Measurements from ENCODE around the gene ARL8B. TPM values are rescaled to one million over a fixed set of nuclear protein-coding genes. Genes with fewer than 3 reads are reported as not detected.

The ARL8B gene
- total RNA-seq, 3 donors from 2014 or later (not counting 1 experiment from before 2014, with no cell fraction given), result 43.3 to 52.7 (median 48.9) TPM

GRCh38 chr3:5195605-5196004 lies 73.5 kb downstream of the ARL8B start:
- Histone ChIP-seq H3K36me3 (ENCODE audit: control insufficient read depth, insufficient read depth, low read length) (peaks cover 9% of the 10 kb centered on the region), H3K27ac (ENCODE audit: low read length) (peak overlapping the region; percentile 45), H3K4me1 (ENCODE audit: control insufficient read depth, insufficient read depth, low read length) (peaks cover 44% of the 10 kb centered on the region), H3K27me3 (ENCODE audit: control insufficient read depth, insufficient read depth, low read length) (no peaks in the 10 kb centered on the region), H3K9me3 (ENCODE audit: control insufficient read depth, insufficient read depth, low read length) (no peaks in the 10 kb centered on the region), H3K4me3 (ENCODE audit: low read length) (no peak overlapping the region)
- no peaks in the 10 kb centered on the region for H3K27me3 Mint-ChIP-seq (ENCODE audit: low read depth in 2 of 2)
- TF ChIP-seq CTCF (IDR thresholded peaks at IDR 0.05), result no peak
- peaks cover 70 to 76% of the 10 kb centered on the region in 2 donors for H3K4me1 Mint-ChIP-seq
- DNase-seq (peak in 1 of 2 donors; percentile 61), ATAC-seq (no peak)
- peak overlapping the region; percentile 83 to 92 for H3K27ac Mint-ChIP-seq
- intact Hi-C loops (cut with micrococcal nuclease), result loop anchor here (2.0 kb wide), 1 partner anchor 73 kb away; the partner anchor contains the start of gene ARL8B
- H3K36me3 Mint-ChIP-seq, result no peaks in the 10 kb centered on the region
- H3K4me3 Mint-ChIP-seq, result peak overlapping the region; percentile 73
- no peaks in the 10 kb centered on the region for H3K9me3 Mint-ChIP-seq
- WGBS (ENCODE audit: insufficient coverage), result 22% methylated on average over 2 of the region's 2 CpGs

GRCh38 chr3:5197022-5197421 lies 74.9 kb downstream of the ARL8B start:
- WGBS (ENCODE audit: insufficient coverage), result 83% methylated on average over 4 of the region's 4 CpGs
- peak overlapping the region; percentile 71 for H3K4me3 Mint-ChIP-seq
- H3K27me3 ChIP-seq (ENCODE audit: control insufficient read depth, insufficient read depth, low read length), result no peaks in the 10 kb centered on the region
- DNase-seq (no peak), ATAC-seq (no peak)
- H3K4me1 ChIP-seq (ENCODE audit: control insufficient read depth, insufficient read depth, low read length), result peaks cover 40% of the 10 kb centered on the region
- peak overlapping the region; percentile 83 to 92 for H3K27ac Mint-ChIP-seq
- peak overlapping the region; percentile 71 for H3K27ac ChIP-seq (ENCODE audit: low read length)
- no peaks in the 10 kb centered on the region for H3K9me3 Mint-ChIP-seq
- no peaks in the 10 kb centered on the region for H3K27me3 Mint-ChIP-seq (ENCODE audit: low read depth in 2 of 2)
- H3K4me3 ChIP-seq (ENCODE audit: low read length), result no peak overlapping the region
- peaks cover 18% of the 10 kb centered on the region for H3K36me3 ChIP-seq (ENCODE audit: control insufficient read depth, insufficient read depth, low read length)
- no peak for TF ChIP-seq CTCF (IDR thresholded peaks at IDR 0.05)
- H3K36me3 Mint-ChIP-seq, result no peaks in the 10 kb centered on the region
- intact Hi-C loops (cut with micrococcal nuclease), result loop anchor here (2.0 kb wide), 1 partner anchor 74 kb away; the partner anchor contains the start of gene ARL8B
- H3K4me1 Mint-ChIP-seq, result peaks cover 65 to 69% of the 10 kb centered on the region in 2 donors
- no peaks in the 10 kb centered on the region for H3K9me3 ChIP-seq (ENCODE audit: control insufficient read depth, insufficient read depth, low read length)

- ATAC-seq (peak; percentile 41 to 69 (median 52)), DNase-seq (peak in 1 of 2 donors; percentile 77)
- peaks cover 58 to 63% of the 10 kb centered on the region in 2 donors for H3K4me1 Mint-ChIP-seq
- H3K9me3 Mint-ChIP-seq, result no peaks in the 10 kb centered on the region
- no peaks in the 10 kb centered on the region for H3K27me3 Mint-ChIP-seq (ENCODE audit: low read depth in 2 of 2)
- H3K9me3 ChIP-seq (ENCODE audit: control insufficient read depth, insufficient read depth, low read length), result no peaks in the 10 kb centered on the region
- peak overlapping the region; percentile 71 for H3K4me3 Mint-ChIP-seq
- H3K27ac ChIP-seq (ENCODE audit: low read length), result peak overlapping the region; percentile 71
- no peak overlapping the region for H3K4me3 ChIP-seq (ENCODE audit: low read length)
- peak overlapping the region; percentile 83 to 92 for H3K27ac Mint-ChIP-seq
- intact Hi-C loops (cut with micrococcal nuclease), result loop anchor here (2.0 kb wide), 1 partner anchor 75 kb away; the partner anchor contains the start of gene ARL8B
- H3K4me1 ChIP-seq (ENCODE audit: control insufficient read depth, insufficient read depth, low read length), result peaks cover 40% of the 10 kb centered on the region
- 72% methylated on average over 8 of the region's 8 CpGs for WGBS (ENCODE audit: insufficient coverage)
- H3K36me3 ChIP-seq (ENCODE audit: control insufficient read depth, insufficient read depth, low read length), result peaks cover 25% of the 10 kb centered on the region
- TF ChIP-seq CTCF (IDR thresholded peaks at IDR 0.05), result no peak
- no peaks in the 10 kb centered on the region for H3K27me3 ChIP-seq (ENCODE audit: control insufficient read depth, insufficient read depth, low read length)
- peaks cover under 1% of the 10 kb centered on the region for H3K36me3 Mint-ChIP-seq
Observed at GRCh38 chr3:5197470-5198312, 75.6 kb downstream of the ARL8B start.

Data from natural killer cell (primary cell).